Measurements from ENCODE around the gene DEPP1. TPM values are rescaled to one million over a fixed set of nuclear protein-coding genes. Genes with fewer than 3 reads are reported as not detected.
A peak's percentile ranks its signal among the peaks of the same experiment; 100 is the strongest.

Gene DEPP1
- total and polyA plus RNA-seq, 2 of the 4 experiments (the other 2 are of a cell fraction) = 13.6 to 30.0 TPM

GRCh38 chr10:44975431-44976331 lies 2.9 kb downstream of the DEPP1 start:
- ChIA-PET POLR2A (ENCODE audit: unreplicated experiment) (no interaction called here), CTCF (interaction anchor here (1.0 to 1.1 kb wide), 2 partner anchors 40 to 43 kb away, joined by 3 read pairs; no protein-coding TSS in a partner anchor)
- peak; percentile 76 for DNase-seq
- TF ChIP-seq MAZ (IDR thresholded peaks at IDR 0.05; ENCODE audit: borderline replicate concordance, low read depth, low read length) = no peak
- no peak for TF ChIP-seq CTCF (conservative IDR thresholded peaks at IDR 0.05; ENCODE audit: low read depth, low read length)
- TF ChIP-seq USF2 (IDR thresholded peaks at IDR 0.05; ENCODE audit: low read depth, low read length) = no peak
- TF ChIP-seq FOS (IDR thresholded peaks at IDR 0.05; ENCODE audit: low read depth, low read length) = no peak
- no peak for TF ChIP-seq BHLHE40 (IDR thresholded peaks at IDR 0.05; ENCODE audit: low read depth, low read length)
- no peak for TF ChIP-seq RCOR1 (IDR thresholded peaks at IDR 0.05; ENCODE audit: insufficient replicate concordance, low read length)
- TF ChIP-seq CEBPB (IDR thresholded peaks at IDR 0.05; ENCODE audit: low read depth, low read length) = no peak
- TF ChIP-seq RAD21 (IDR thresholded peaks at IDR 0.05; ENCODE audit: low read length) = no peak
- no peak for TF ChIP-seq CHD1 (IDR thresholded peaks at IDR 0.05; ENCODE audit: low read depth, low read length)
- no peak for TF ChIP-seq POLR2A (IDR thresholded peaks at IDR 0.05; ENCODE audit: low read depth, low read length)
- TF ChIP-seq NFE2L2 (IDR thresholded peaks at IDR 0.05; ENCODE audit: low read depth, low read length) = no peak
- TF ChIP-seq MXI1 (IDR thresholded peaks at IDR 0.05; ENCODE audit: borderline replicate concordance, low read depth, low read length) = no peak
- TF ChIP-seq SMC3 (IDR thresholded peaks at IDR 0.05; ENCODE audit: low read depth, low read length) = no peak
- no peak for TF ChIP-seq MAFK (IDR thresholded peaks at IDR 0.05; ENCODE audit: low read depth, low read length)
- TF ChIP-seq RFX5 (IDR thresholded peaks at IDR 0.05; ENCODE audit: low read depth, low read length) = no peak
- Histone ChIP-seq H3K18ac (ENCODE audit: low read depth, low read length) (no peak overlapping the region), H3K56ac (ENCODE audit: extremely low read depth, insufficient read depth, low read length) (no peak overlapping the region), H3K27me3 (ENCODE audit: control insufficient read depth, insufficient read depth, low read length) (no peaks in the 10 kb centered on the region), H3K14ac (replicated peaks; ENCODE audit: low read depth, low read length) (peak overlapping the region; percentile 69; the same call in 1 of the 2 replicates), H3K27ac (ENCODE audit: insufficient read depth, low read length) (peak overlapping the region; percentile 78), H3K9me1 (ENCODE audit: insufficient read depth, low read length) (peaks cover 23% of the 10 kb centered on the region), H2BK15ac (ENCODE audit: low read depth, low read length) (0 out of 3 replicates have a peak overlapping the region, but pooled peaks have one; percentile 34), H2BK5ac (ENCODE audit: low read depth, low read length, poor library complexity, severe bottlenecking) (peak overlapping the region; percentile 85), H3K4me3 (ENCODE audit: insufficient read depth, low read depth, low read length) (no peak overlapping the region), H2AFZ (replicated peaks; ENCODE audit: low read length, poor library complexity) (peak overlapping the region; percentile 98), H2AK9ac (replicated peaks; ENCODE audit: low read depth, low read length, poor library complexity) (peak overlapping the region; percentile 66), H3K4me2 (ENCODE audit: low read depth, low read length) (peak overlapping the region; percentile 84), H4K8ac (ENCODE audit: low read depth in 2 of 2, low read length in 2 of 2) (peak overlapping the region; percentile 87 to 94; a peak in 3 of 4 replicates), H3K36me3 (ENCODE audit: control insufficient read depth, insufficient read depth, low read length) (peaks cover 23% of the 10 kb centered on the region; the same call in 1 of the 2 replicates), H3K23ac (ENCODE audit: low read depth, low read length) (peak overlapping the region; percentile 4; the same call in 1 of the 2 replicates), H2BK120ac (ENCODE audit: low read depth, low read length) (peak overlapping the region; percentile 92), H4K91ac (ENCODE audit: insufficient read depth, low read depth, low read length) (peak overlapping the region; percentile 38), H3K4ac (ENCODE audit: low read depth, low read length) (peak overlapping the region; percentile 26), H3K9ac (ENCODE audit: low read depth, low read length) (no peak overlapping the region), H3K79me1 (ENCODE audit: low read depth in 1 of 2, low read length in 2 of 2) (peaks cover 3 to 63% of the 10 kb centered on the region in 2 experiments; a peak in 3 of 4 replicates), H2AK5ac (ENCODE audit: low read depth, low read length) (peak overlapping the region; percentile 88), H4K5ac (ENCODE audit: low read depth, low read length) (peak overlapping the region; percentile 8; the same call in 1 of the 2 replicates), H2BK20ac (ENCODE audit: low read depth, low read length) (peak overlapping the region; percentile 39), H3K4me1 (ENCODE audit: control insufficient read depth, insufficient read depth, low read length) (peaks cover 50% of the 10 kb centered on the region), H3K9me3 (ENCODE audit: control insufficient read depth, insufficient read depth, low read length) (no peaks in the 10 kb centered on the region), H4K20me1 (ENCODE audit: insufficient read depth, low read length) (no peaks in the 10 kb centered on the region; the same call in 1 of the 2 replicates)
- BruUV-seq (replicated peaks) = no TSS peak
- in situ Hi-C loops (cut with MboI; ENCODE audit: low sequenced_read_pairs) = loop anchor here (25.0 kb wide), 4 partner anchors 1037 to 1838 kb away; partner anchors contain the start of genes CSGALNACT2 and HNRNPF
- WGBS, 2 experiments (ENCODE audit: extremely low coverage in 2 of 2, insufficient read length in 1 of 2) = no CpG with 5 or more reads among the region's 10 CpGs
- dilution Hi-C loops (cut with HindIII; ENCODE audit: low sequenced_read_pairs, unreplicated experiment) = no loop called here
- peak; percentile 13 for ATAC-seq (ENCODE audit: low read depth)
- intact Hi-C loops (cut with micrococcal nuclease) = loop anchor here (1.0 kb wide), 1 partner anchor 43 kb away; no protein-coding TSS in a partner anchor

Data from IMR-90 (cell line).